GM23338 (cell line): Measurements from ENCODE around the gene C20orf141. TPM values are rescaled to one million over a fixed set of nuclear protein-coding genes. Genes with fewer than 3 reads are reported as not detected.

Experiments used
- ATAC-seq: fragments of 200-7000 bp; cut with Tn5 transposase; 3 replicates; pipeline ENCODE4 v1.9.1; 2020
- DNase-seq: peaks from one replicate; pipeline ENCODE4 v3.0.0-alpha.2; 2015; ENCODE audit warnings: low spot score
- H2AFZ ChIP-seq: fragments of 200-600 bp; sonication (generic); 2 replicates; pipeline ENCODE4 v1.8.0; 2016; ENCODE audit warnings: antibody characterized with exemption, mild to moderate bottlenecking, moderate library complexity
- H3F3A ChIP-seq: fragments of 200-600 bp; sonication (generic); replicated peaks from 2 replicates; pipeline ENCODE4 v1.8.0; 2017; ENCODE audit warnings: antibody characterized with exemption, mixed run types, low read depth
- H3K27ac ChIP-seq: fragments of 200-600 bp; sonication (generic); 2 replicates; pipeline ENCODE4 v1.6.1; 2016; ENCODE audit warnings: low read depth
- H3K27me3 ChIP-seq: fragments of 200-600 bp; sonication (generic); 2 replicates; pipeline ENCODE4 v1.8.0; 2016; ENCODE audit warnings: mild to moderate bottlenecking, mixed run types, moderate library complexity; ENCODE audit not compliant: insufficient read depth
- H3K36me3 ChIP-seq: fragments of 200-600 bp; sonication (generic); 2 replicates; pipeline ENCODE4 v1.8.0; 2016; ENCODE audit warnings: mild to moderate bottlenecking; ENCODE audit not compliant: insufficient read depth
- H3K4me1 ChIP-seq: fragments of 200-600 bp; sonication (generic); 2 replicates; pipeline ENCODE4 v1.8.0; 2016; ENCODE audit warnings: mild to moderate bottlenecking, moderate library complexity; ENCODE audit not compliant: insufficient read depth
- H3K4me2 ChIP-seq: fragments of 200-600 bp; sonication (generic); 2 replicates; pipeline ENCODE4 v1.7.1; 2017; ENCODE audit warnings: mixed run types
- H3K4me3 ChIP-seq: fragments of 200-600 bp; sonication (generic); 2 replicates; pipeline ENCODE4 v1.6.1; 2016; ENCODE audit warnings: mixed run types
- H3K79me2 ChIP-seq: fragments of 200-600 bp; sonication (generic); replicated peaks from 2 replicates; pipeline ENCODE4 v1.8.0; 2017; ENCODE audit warnings: mild to moderate bottlenecking; ENCODE audit not compliant: insufficient read depth
- H3K9me2 ChIP-seq: fragments of 200-600 bp; sonication (generic); 2 replicates; pipeline ENCODE4 v1.8.0; 2017; ENCODE audit not compliant: insufficient read depth
- H4K20me1 ChIP-seq: fragments of 200-600 bp; sonication (generic); replicated peaks from 2 replicates; pipeline ENCODE4 v1.8.0; 2017; ENCODE audit warnings: mild to moderate bottlenecking; ENCODE audit not compliant: insufficient read depth
- H3K27ac Mint-ChIP-seq: 2 replicates; pipeline ENCODE4 v1.8.0; 2020; ENCODE audit warnings: inconsistent platforms, mild to moderate bottlenecking, moderate library complexity, mixed read lengths
- H3K27me3 Mint-ChIP-seq: 3 replicates; pipeline ENCODE4 v1.8.0; 2022; ENCODE audit warnings: low read depth, mild to moderate bottlenecking, moderate library complexity, mixed read lengths, inconsistent platforms; ENCODE audit not compliant: insufficient read depth, poor library complexity
- H3K36me3 Mint-ChIP-seq: 3 replicates; pipeline ENCODE4 v1.8.0; 2021; ENCODE audit warnings: low read depth, mild to moderate bottlenecking, inconsistent platforms, moderate library complexity, mixed read lengths
- H3K4me1 Mint-ChIP-seq: 3 replicates; pipeline ENCODE4 v1.8.0; 2020; ENCODE audit warnings: mild to moderate bottlenecking, inconsistent platforms, mixed read lengths
- H3K4me3 Mint-ChIP-seq: 3 replicates; pipeline ENCODE4 v1.8.0; 2021; ENCODE audit warnings: moderate library complexity, mild to moderate bottlenecking, inconsistent platforms, mixed read lengths
- H3K9me3 Mint-ChIP-seq: 3 replicates; pipeline ENCODE4 v1.8.0; 2020; ENCODE audit warnings: moderate library complexity, mild to moderate bottlenecking, inconsistent platforms, mixed read lengths
- CREB1 ChIP-seq: fragments of 250-450 bp; sonication (Bioruptor Pico); IDR thresholded peaks from 2 replicates; pipeline ENCODE4 v1.5.0; 2020; ENCODE audit warnings: low read depth, mild to moderate bottlenecking, moderate library complexity
- CTCF ChIP-seq, 2 experiments: fragments of 200-600 bp in 1 of 2; sonication (generic) in 1 of 2; conservative IDR thresholded peaks; 2 replicates each; pipeline versions ENCODE4 v1.5.1 to v1.6.1; 2016 to 2017; ENCODE audit warnings: antibody characterized with exemption in 2 of 2, low read depth in 2 of 2, mild to moderate bottlenecking in 2 of 2, moderate library complexity in 1 of 2
- ETS1 ChIP-seq: IDR thresholded peaks from 2 replicates; pipeline ENCODE4 v1.6.1; 2016; ENCODE audit warnings: antibody characterized with exemption
- EZH2 ChIP-seq: fragments of 200-600 bp; sonication (generic); IDR thresholded peaks from one replicate; pipeline ENCODE4 v1.8.0; 2017; ENCODE audit warnings: antibody characterized with exemption, mild to moderate bottlenecking, low read depth; ENCODE audit not compliant: unreplicated experiment
- EZH2phosphoT487 ChIP-seq: fragments of 200-600 bp; sonication (generic); IDR thresholded peaks from one replicate; pipeline ENCODE4 v1.8.1; 2018; ENCODE audit warnings: antibody characterized with exemption; ENCODE audit not compliant: unreplicated experiment
- JUNB ChIP-seq: IDR thresholded peaks from one replicate; pipeline ENCODE4 v1.6.1; 2016; ENCODE audit warnings: antibody characterized with exemption; ENCODE audit not compliant: unreplicated experiment
- NANOG ChIP-seq: IDR thresholded peaks from 2 replicates; pipeline ENCODE4 v1.6.1; 2016; ENCODE audit warnings: antibody characterized with exemption, borderline replicate concordance
- POLR2AphosphoS5 ChIP-seq: IDR thresholded peaks from 2 replicates; pipeline ENCODE4 v1.6.1; 2016; ENCODE audit warnings: antibody characterized with exemption, low read depth
- STAT1 ChIP-seq: IDR thresholded peaks from one replicate; pipeline ENCODE4 v1.6.1; 2016; ENCODE audit warnings: antibody characterized with exemption; ENCODE audit not compliant: unreplicated experiment
- ZNF114 ChIP-seq: fragments of 250-450 bp; sonication (Bioruptor Pico); IDR thresholded peaks from 2 replicates; pipeline ENCODE4 v1.5.0; 2020; ENCODE audit warnings: mild to moderate bottlenecking, moderate library complexity
- ZNF331 ChIP-seq: fragments of 250-450 bp; sonication (Bioruptor Pico); IDR thresholded peaks from 2 replicates; pipeline ENCODE4 v1.5.0; 2020; ENCODE audit warnings: low read depth, mild to moderate bottlenecking, moderate library complexity
- ZNF462 ChIP-seq: fragments of 250-450 bp; sonication (Bioruptor Pico); IDR thresholded peaks from 2 replicates; pipeline ENCODE4 v1.5.0; 2020; ENCODE audit warnings: mild to moderate bottlenecking, moderate library complexity
- polyA plus RNA-seq: library from polyadenylated mRNA; unstranded; fragments of >200 nt; fragmentation: Nextera tagmentation; extraction: Ambion mirVana; gene quantifications from 2 replicates; pipeline ENCODE4 v1.2.1, GENCODE V29; 2016
- total RNA-seq: library from RNA; depleted of rRNA; stranded (reverse); fragments of >200 nt; shearing (Covaris generic); gene quantifications from 2 replicates; pipeline ENCODE4 v1.2.3, GENCODE V29; 2014
- TF ChIP-seq, protein P1 (sequence below): IDR thresholded peaks from one replicate; pipeline ENCODE4 v1.6.1; 2018; ENCODE audit warnings: antibody characterized with exemption; ENCODE audit not compliant: unreplicated experiment

Gene C20orf141
- total and polyA plus RNA-seq, 2 experiments from 2014 or later, result not detected

DNA sequence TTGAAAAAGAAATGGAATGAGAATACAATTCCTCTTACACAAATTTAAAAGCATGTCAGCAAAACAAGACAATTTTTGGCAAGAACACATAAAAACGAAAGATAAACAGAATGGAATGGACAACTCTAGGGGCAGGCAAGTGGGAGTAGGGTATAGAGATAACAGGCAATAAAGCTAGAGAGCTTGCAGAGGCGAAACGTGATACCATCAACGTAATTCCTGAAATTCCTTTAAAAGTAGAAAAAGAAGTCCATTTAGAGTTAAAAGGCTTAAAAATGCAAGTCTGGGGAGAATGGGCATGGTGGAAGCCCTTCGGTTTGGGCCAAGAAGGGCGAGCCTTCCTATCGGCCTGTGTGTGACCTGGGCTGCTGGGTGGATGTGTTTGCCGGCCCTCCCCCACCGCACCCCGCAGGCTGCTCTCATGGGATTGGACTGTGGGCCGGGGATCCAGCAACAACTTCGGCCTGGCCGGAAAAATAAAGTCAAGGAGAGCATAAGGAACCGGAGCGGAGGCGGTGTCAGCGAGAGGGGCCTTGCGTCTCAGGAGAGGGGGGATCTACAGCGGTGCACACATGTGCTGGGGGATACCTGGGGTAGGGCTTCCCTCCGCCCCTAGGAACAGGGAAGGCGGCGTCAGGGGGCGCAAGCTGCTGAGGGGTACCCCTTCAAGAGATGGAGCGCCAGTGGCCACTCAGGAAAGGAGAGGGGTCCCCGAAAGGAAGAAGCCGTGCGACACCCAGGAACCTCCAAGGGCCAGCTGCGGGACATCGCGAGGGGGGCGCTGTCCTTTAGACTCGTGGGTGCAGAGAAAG lies 5.5 kb downstream of the C20orf141 start:
- H3K27me3 ChIP-seq, result peaks cover 50% of the 10 kb centered on the region
- H3F3A ChIP-seq, result no peaks in the 10 kb centered on the region
- H3K27ac ChIP-seq, result no peak overlapping the region
- H3K36me3 Mint-ChIP-seq, result peaks cover 7% of the 10 kb centered on the region; the same call in 2 of the 3 replicates
- peak overlapping the region; percentile 48 for H3K4me3 ChIP-seq
- ATAC-seq, result peak; percentile 73
- peaks cover 35% of the 10 kb centered on the region for H3K27me3 Mint-ChIP-seq
- peak; percentile 70 for DNase-seq
- H3K9me3 Mint-ChIP-seq, result peaks cover 13% of the 10 kb centered on the region
- H3K9me2 ChIP-seq, result no peaks in the 10 kb centered on the region
- peak; percentile 62 for TF ChIP-seq EZH2
- no peak for TF ChIP-seq ZNF331
- no peak for TF ChIP-seq POLR2AphosphoS5
- no peak for TF ChIP-seq ETS1
- TF ChIP-seq, protein P1, sequence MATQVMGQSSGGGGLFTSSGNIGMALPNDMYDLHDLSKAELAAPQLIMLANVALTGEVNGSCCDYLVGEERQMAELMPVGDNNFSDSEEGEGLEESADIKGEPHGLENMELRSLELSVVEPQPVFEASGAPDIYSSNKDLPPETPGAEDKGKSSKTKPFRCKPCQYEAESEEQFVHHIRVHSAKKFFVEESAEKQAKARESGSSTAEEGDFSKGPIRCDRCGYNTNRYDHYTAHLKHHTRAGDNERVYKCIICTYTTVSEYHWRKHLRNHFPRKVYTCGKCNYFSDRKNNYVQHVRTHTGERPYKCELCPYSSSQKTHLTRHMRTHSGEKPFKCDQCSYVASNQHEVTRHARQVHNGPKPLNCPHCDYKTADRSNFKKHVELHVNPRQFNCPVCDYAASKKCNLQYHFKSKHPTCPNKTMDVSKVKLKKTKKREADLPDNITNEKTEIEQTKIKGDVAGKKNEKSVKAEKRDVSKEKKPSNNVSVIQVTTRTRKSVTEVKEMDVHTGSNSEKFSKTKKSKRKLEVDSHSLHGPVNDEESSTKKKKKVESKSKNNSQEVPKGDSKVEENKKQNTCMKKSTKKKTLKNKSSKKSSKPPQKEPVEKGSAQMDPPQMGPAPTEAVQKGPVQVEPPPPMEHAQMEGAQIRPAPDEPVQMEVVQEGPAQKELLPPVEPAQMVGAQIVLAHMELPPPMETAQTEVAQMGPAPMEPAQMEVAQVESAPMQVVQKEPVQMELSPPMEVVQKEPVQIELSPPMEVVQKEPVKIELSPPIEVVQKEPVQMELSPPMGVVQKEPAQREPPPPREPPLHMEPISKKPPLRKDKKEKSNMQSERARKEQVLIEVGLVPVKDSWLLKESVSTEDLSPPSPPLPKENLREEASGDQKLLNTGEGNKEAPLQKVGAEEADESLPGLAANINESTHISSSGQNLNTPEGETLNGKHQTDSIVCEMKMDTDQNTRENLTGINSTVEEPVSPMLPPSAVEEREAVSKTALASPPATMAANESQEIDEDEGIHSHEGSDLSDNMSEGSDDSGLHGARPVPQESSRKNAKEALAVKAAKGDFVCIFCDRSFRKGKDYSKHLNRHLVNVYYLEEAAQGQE, result no peak
- TF ChIP-seq NANOG, result no peak
- TF ChIP-seq STAT1, result no peak
- 0 out of 4 replicates have a peak, but pooled peaks of 1 of the 2 experiments have one; percentile 10 for TF ChIP-seq CTCF (conservative IDR thresholded peaks at IDR 0.05; ENCODE audit: low read depth in 2 of 2)
- TF ChIP-seq ZNF462 (CRISPR knock-in tag), result no peak
- TF ChIP-seq CREB1 (CRISPR knock-in tag), result no peak
- no peak for TF ChIP-seq ZNF114 (CRISPR knock-in tag)
- no peak for TF ChIP-seq EZH2phosphoT487
- no peak for TF ChIP-seq JUNB
- peak overlapping the region; percentile 88 for H3K4me2 ChIP-seq
- H3K4me3 Mint-ChIP-seq, result peak overlapping the region; percentile 61
- no peak overlapping the region for H3K27ac Mint-ChIP-seq
- H3K4me1 ChIP-seq, result peaks cover 4% of the 10 kb centered on the region; the same call in 1 of the 2 replicates
- no peaks in the 10 kb centered on the region for H3K36me3 ChIP-seq
- H2AFZ ChIP-seq, result peak overlapping the region; percentile 96; the same call in 1 of the 2 replicates
- H3K4me1 Mint-ChIP-seq, result peaks cover 13% of the 10 kb centered on the region
- H4K20me1 ChIP-seq, result no peaks in the 10 kb centered on the region
- no peaks in the 10 kb centered on the region for H3K79me2 ChIP-seq
